A673 (cell line): Measurements from ENCODE around the gene DHRSX. TPM values are rescaled to one million over a fixed set of nuclear protein-coding genes. Genes with fewer than 3 reads are reported as not detected.

Experiments
- BruUV-seq: library from RNA; stranded (reverse); fragments of 400-500 nt; replicated peaks from 2 replicates; lab custom pipeline; 2021; lab: Mats Ljungman, UMichigan
- CTCF ChIA-PET: fragments of 300-600 bp; sonication (Branson Sonifier 250); formaldehyde crosslinking; loops from one replicate; lab custom pipeline; 2022; ENCODE audit warnings: antibody characterized with exemption; lab: Charles Lee
- POLR2A ChIA-PET: fragments of 300-600 bp; sonication (Branson Sonifier 250); formaldehyde crosslinking; loops from one replicate; lab custom pipeline; 2022; ENCODE audit warnings: antibody characterized with exemption; ENCODE audit not compliant: low non-redundant PET; lab: Charles Lee
- DNase-seq: peaks from one replicate; pipeline ENCODE4 v3.0.0-alpha.2; 2015; ENCODE audit warnings: low spot score
- H3K27ac ChIP-seq: fragments of 200-600 bp; sonication (generic); 2 replicates; pipeline ENCODE4 v1.5.1; 2016; ENCODE audit warnings: mixed run types, low read depth, mild to moderate bottlenecking, mixed read lengths, antibody characterized with exemption, low read length; ENCODE audit not compliant: poor library complexity, severe bottlenecking
- H3K27me3 ChIP-seq: fragments of 200-600 bp; sonication (generic); replicated peaks from 2 replicates; pipeline ENCODE4 v1.6.1; 2017; ENCODE audit warnings: mixed run types, low read depth, mild to moderate bottlenecking, mixed read lengths, antibody characterized with exemption, low read length; ENCODE audit not compliant: insufficient read depth, poor library complexity
- H3K36me3 ChIP-seq: fragments of 200-600 bp; sonication (generic); 2 replicates; pipeline ENCODE4 v1.6.1; 2016; ENCODE audit warnings: mixed run types, mild to moderate bottlenecking, mixed read lengths, antibody characterized with exemption, low read length; ENCODE audit not compliant: insufficient read depth, poor library complexity, severe bottlenecking
- H3K4me1 ChIP-seq: fragments of 200-600 bp; sonication (generic); 2 replicates; pipeline ENCODE4 v1.6.1; 2017; ENCODE audit warnings: mixed run types, mild to moderate bottlenecking, mixed read lengths, antibody characterized with exemption, low read length; ENCODE audit not compliant: insufficient read depth, poor library complexity, severe bottlenecking
- H3K4me3 ChIP-seq: fragments of 200-600 bp; sonication (generic); 2 replicates; pipeline ENCODE4 v1.5.1; 2016; ENCODE audit warnings: low read depth, mixed run types, mild to moderate bottlenecking, mixed read lengths, low read length; ENCODE audit not compliant: poor library complexity, severe bottlenecking
- H3K9me3 ChIP-seq: fragments of 200-600 bp; sonication (generic); 2 replicates; pipeline ENCODE4 v1.6.1; 2016; ENCODE audit warnings: mixed run types, low read depth, mild to moderate bottlenecking, mixed read lengths, antibody characterized with exemption, low read length; ENCODE audit not compliant: poor library complexity, severe bottlenecking
- EZH2 ChIP-seq: fragments of 200-600 bp; sonication (generic); IDR thresholded peaks from 2 replicates; pipeline ENCODE4 v1.6.1; 2017; ENCODE audit warnings: borderline replicate concordance, low read depth, mild to moderate bottlenecking, mixed read lengths, antibody characterized with exemption, low read length; ENCODE audit not compliant: poor library complexity, severe bottlenecking
- intact Hi-C: fragments of 100-400 bp; cut with micrococcal nuclease; formaldehyde crosslinking; loops from one replicate; pipeline ENCODE4 v1.10.0; 2022; ENCODE audit not compliant: unreplicated experiment
- total RNA-seq: library from RNA; stranded (reverse); gene quantifications from 2 replicates; pipeline ENCODE4 v1.2.3, GENCODE V29; 2021
- TF ChIP-seq, protein P1 (sequence below): fragments of 300-800, 200-600 bp; sonication (generic); conservative IDR thresholded peaks from 2 replicates; pipeline ENCODE4 v1.5.1; 2017; ENCODE audit warnings: low read depth, mild to moderate bottlenecking, antibody characterized with exemption, low read length, moderate library complexity, mixed read lengths

The DHRSX gene
- total RNA-seq, 1 experiment from 2014 or later: 30.2 TPM

DNA sequence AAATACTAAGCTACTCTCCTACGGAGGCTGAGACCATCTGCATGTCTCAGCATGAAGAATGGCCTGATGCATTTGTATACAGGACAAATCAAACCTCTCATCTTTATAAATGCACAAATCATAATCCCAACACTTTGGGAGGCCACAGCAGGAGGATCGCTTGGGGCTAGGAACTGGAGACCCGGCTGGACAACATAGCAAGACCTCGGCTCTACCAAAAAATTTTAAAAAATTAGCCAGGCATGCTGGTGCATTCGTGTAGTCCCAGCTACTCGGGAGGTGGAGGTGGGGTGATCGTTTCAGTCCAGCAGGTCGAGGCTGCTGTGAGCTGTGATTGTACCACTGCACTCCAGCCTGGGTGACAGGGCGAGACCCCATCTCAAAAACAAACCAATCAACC lies 262.8 kb downstream of the DHRSX start:
- Histone ChIP-seq H3K36me3 (no peaks in the 10 kb centered on the region), H3K27ac (no peak overlapping the region), H3K9me3 (no peaks in the 10 kb centered on the region), H3K27me3 (no peaks in the 10 kb centered on the region), H3K4me1 (peaks cover 11% of the 10 kb centered on the region), H3K4me3 (no peak overlapping the region)
- intact Hi-C loops: no loop called here
- no TSS peak for BruUV-seq
- TF ChIP-seq, protein P1, sequence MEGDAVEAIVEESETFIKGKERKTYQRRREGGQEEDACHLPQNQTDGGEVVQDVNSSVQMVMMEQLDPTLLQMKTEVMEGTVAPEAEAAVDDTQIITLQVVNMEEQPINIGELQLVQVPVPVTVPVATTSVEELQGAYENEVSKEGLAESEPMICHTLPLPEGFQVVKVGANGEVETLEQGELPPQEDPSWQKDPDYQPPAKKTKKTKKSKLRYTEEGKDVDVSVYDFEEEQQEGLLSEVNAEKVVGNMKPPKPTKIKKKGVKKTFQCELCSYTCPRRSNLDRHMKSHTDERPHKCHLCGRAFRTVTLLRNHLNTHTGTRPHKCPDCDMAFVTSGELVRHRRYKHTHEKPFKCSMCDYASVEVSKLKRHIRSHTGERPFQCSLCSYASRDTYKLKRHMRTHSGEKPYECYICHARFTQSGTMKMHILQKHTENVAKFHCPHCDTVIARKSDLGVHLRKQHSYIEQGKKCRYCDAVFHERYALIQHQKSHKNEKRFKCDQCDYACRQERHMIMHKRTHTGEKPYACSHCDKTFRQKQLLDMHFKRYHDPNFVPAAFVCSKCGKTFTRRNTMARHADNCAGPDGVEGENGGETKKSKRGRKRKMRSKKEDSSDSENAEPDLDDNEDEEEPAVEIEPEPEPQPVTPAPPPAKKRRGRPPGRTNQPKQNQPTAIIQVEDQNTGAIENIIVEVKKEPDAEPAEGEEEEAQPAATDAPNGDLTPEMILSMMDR: no peak
- TF ChIP-seq EZH2: no peak
- DNase-seq: no peak
- ChIA-PET CTCF (no interaction called here), POLR2A (no interaction called here)

DNA sequence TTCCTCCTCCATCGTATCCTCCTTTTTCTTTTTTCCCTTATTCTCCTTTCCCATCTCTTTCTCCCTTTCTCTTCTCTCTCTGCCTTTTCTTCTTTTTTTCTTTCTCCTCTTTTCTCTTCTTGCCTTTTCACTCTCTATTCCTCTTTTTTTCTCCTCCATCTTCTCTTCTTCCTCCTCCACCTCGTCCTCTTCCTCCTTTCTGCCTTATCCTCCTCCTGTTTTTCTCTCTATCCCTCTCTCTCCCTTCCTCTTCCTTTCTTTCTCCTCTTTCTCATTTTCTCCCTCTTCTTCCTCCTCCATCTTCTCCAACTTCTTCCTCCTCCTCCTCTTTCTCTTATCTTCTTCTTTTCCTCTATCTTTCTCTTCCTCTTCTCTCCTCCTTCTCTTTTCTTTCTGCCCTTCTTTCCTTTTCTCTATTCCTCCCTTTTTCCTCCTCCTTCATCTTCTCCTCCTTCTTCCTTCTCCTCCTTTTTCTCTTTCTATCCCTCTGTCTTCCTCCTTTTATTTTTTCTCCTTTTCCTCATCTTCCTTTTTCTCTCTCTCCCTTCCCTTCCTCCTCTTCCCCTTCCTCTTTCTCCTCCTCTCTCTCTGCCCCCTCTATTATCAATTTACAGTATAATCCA lies 269.1 kb downstream of the DHRSX start:
- no peak overlapping the region for H3K4me3 ChIP-seq
- TF ChIP-seq, protein P1: no peak
- TF ChIP-seq EZH2: no peak
- no peaks in the 10 kb centered on the region for H3K9me3 ChIP-seq
- no peaks in the 10 kb centered on the region for H3K27me3 ChIP-seq
- H3K36me3 ChIP-seq: no peaks in the 10 kb centered on the region
- no peak overlapping the region for H3K27ac ChIP-seq
- CTCF ChIA-PET: no interaction called here
- DNase-seq: no peak
- intact Hi-C loops: no loop called here
- no TSS peak for BruUV-seq
- POLR2A ChIA-PET: no interaction called here
- peaks cover 13% of the 10 kb centered on the region for H3K4me1 ChIP-seq

DNA sequence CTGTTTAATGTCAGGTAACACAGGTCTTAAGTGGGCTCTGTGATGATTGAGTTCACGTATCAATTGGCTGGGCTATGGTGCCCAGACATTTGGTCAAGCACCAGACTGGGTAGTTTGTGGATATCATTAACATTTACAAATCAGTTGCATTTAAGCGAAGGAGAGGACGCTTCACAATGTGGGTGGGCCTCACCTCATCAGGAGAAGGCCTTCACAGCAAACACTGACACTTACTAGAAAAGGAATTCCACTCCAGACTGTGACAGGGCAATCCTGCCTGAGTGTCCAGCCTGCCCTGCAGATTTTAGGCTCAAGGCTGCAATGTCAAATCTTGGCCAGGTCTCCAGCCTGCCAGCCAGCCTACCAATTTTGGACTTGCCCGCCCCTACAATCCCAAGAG lies 270.3 kb downstream of the DHRSX start:
- Histone ChIP-seq H3K27me3 (no peaks in the 10 kb centered on the region), H3K27ac (no peak overlapping the region), H3K9me3 (no peaks in the 10 kb centered on the region), H3K4me3 (no peak overlapping the region), H3K4me1 (peaks cover 13% of the 10 kb centered on the region), H3K36me3 (no peaks in the 10 kb centered on the region)
- intact Hi-C loops: no loop called here
- no peak for DNase-seq
- BruUV-seq: no TSS peak
- ChIA-PET CTCF (no interaction called here), POLR2A (no interaction called here)
- TF ChIP-seq, protein P1: no peak
- TF ChIP-seq EZH2: no peak
